Osteocyte (in vitro differentiated cells): ENCODE measurements around the gene TXNDC2. TPM values are rescaled to one million over a fixed set of nuclear protein-coding genes. Genes with fewer than 3 reads are reported as not detected.
A peak's percentile ranks its signal among the peaks of the same experiment; 100 is the strongest.

ENCODE experiments used
- DNase-seq: peaks from one replicate; pipeline ENCODE4 v3.0.0; 2021; ENCODE audit warnings: mixed read lengths; ENCODE audit not compliant: unreplicated experiment; ENCODE audit errors: extremely low spot score
- H3K27ac Mint-ChIP-seq: one replicate; pipeline ENCODE4 v1.8.0; 2021; ENCODE audit warnings: mild to moderate bottlenecking, mixed read lengths; ENCODE audit not compliant: unreplicated experiment
- H3K27me3 Mint-ChIP-seq: one replicate; pipeline ENCODE4 v1.8.0; 2021; ENCODE audit warnings: mixed read lengths; ENCODE audit not compliant: unreplicated experiment
- H3K36me3 Mint-ChIP-seq: one replicate; pipeline ENCODE4 v1.8.0; 2021; ENCODE audit warnings: mixed read lengths; ENCODE audit not compliant: unreplicated experiment
- H3K4me1 Mint-ChIP-seq: one replicate; pipeline ENCODE4 v1.8.0; 2021; ENCODE audit warnings: mixed read lengths; ENCODE audit not compliant: unreplicated experiment
- H3K4me3 Mint-ChIP-seq: one replicate; pipeline ENCODE4 v1.8.0; 2021; ENCODE audit warnings: mild to moderate bottlenecking, moderate library complexity, mixed read lengths; ENCODE audit not compliant: unreplicated experiment
- H3K9me3 Mint-ChIP-seq: one replicate; pipeline ENCODE4 v1.8.0; 2021; ENCODE audit warnings: mixed read lengths; ENCODE audit not compliant: unreplicated experiment
- total RNA-seq: library from RNA; stranded (reverse); gene quantifications from 2 replicates; pipeline ENCODE4 v1.2.1, GENCODE V29; 2021
- TF ChIP-seq, protein P1 (sequence below): fragments of 200-600 bp; sonication (generic); IDR thresholded peaks from 2 replicates; pipeline ENCODE4 v1.5.0; 2021; ENCODE audit warnings: antibody characterized with exemption, mild to moderate bottlenecking, moderate library complexity

Gene TXNDC2
- total RNA-seq, 1 donor from 2014 or later = 0.11 TPM

DNA sequence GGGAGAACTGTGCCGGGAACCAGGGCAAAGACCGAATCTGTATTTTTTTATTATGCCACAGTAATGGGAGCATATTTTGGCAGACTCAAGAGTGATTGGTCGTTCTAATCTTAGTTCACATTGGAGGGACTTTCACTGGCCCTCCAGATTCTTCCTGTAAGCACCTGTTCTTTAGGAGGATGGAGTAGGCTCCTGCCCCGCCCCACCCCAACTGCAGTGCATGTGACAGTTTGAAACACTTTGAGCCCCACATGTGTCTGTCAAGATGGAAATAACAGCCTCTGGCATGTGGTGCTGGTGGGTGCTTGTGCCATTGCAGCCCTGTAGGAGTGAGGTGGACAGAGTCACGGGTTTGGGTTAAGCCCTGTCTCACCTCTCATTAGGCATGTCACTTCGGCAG lies 43.3 kb upstream of the TXNDC2 start:
- H3K36me3 Mint-ChIP-seq = peaks cover 24% of the 10 kb centered on the region

DNA sequence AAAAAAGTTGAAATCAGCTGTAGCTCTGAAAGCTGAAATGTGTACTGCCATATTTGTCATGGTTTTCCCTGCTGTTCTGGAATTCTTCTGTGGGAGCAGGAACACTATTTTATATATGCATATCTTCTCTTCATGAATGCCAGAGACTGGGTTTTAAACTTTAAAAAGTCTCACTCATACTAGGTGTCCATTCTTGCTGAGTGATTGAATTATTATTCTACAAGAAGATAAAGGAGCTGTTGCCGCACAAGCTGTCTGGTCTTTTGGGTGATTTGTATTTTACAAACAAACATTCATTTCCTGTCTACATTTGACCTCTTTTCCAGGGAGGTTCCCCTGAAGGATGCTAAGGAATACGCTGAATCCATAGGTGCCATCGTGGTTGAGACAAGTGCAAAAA lies 40.5 kb upstream of the TXNDC2 start:
- TF ChIP-seq, protein P1, sequence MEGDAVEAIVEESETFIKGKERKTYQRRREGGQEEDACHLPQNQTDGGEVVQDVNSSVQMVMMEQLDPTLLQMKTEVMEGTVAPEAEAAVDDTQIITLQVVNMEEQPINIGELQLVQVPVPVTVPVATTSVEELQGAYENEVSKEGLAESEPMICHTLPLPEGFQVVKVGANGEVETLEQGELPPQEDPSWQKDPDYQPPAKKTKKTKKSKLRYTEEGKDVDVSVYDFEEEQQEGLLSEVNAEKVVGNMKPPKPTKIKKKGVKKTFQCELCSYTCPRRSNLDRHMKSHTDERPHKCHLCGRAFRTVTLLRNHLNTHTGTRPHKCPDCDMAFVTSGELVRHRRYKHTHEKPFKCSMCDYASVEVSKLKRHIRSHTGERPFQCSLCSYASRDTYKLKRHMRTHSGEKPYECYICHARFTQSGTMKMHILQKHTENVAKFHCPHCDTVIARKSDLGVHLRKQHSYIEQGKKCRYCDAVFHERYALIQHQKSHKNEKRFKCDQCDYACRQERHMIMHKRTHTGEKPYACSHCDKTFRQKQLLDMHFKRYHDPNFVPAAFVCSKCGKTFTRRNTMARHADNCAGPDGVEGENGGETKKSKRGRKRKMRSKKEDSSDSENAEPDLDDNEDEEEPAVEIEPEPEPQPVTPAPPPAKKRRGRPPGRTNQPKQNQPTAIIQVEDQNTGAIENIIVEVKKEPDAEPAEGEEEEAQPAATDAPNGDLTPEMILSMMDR = no peak
- Mint-ChIP-seq H3K9me3 (no peaks in the 10 kb centered on the region), H3K36me3 (peaks cover 32% of the 10 kb centered on the region), H3K4me3 (no peak overlapping the region), H3K4me1 (peaks cover 56% of the 10 kb centered on the region), H3K27ac (no peak overlapping the region), H3K27me3 (no peaks in the 10 kb centered on the region)
- no peak for DNase-seq

More for the DNA sequence above, 43.3 kb upstream of the TXNDC2 start:
- DNase-seq = no peak
- no peak overlapping the region for H3K4me3 Mint-ChIP-seq
- TF ChIP-seq, protein P1 = no peak
- H3K27ac Mint-ChIP-seq = no peak overlapping the region
- H3K4me1 Mint-ChIP-seq = peaks cover 53% of the 10 kb centered on the region
- no peaks in the 10 kb centered on the region for H3K27me3 Mint-ChIP-seq
- H3K9me3 Mint-ChIP-seq = no peaks in the 10 kb centered on the region

DNA sequence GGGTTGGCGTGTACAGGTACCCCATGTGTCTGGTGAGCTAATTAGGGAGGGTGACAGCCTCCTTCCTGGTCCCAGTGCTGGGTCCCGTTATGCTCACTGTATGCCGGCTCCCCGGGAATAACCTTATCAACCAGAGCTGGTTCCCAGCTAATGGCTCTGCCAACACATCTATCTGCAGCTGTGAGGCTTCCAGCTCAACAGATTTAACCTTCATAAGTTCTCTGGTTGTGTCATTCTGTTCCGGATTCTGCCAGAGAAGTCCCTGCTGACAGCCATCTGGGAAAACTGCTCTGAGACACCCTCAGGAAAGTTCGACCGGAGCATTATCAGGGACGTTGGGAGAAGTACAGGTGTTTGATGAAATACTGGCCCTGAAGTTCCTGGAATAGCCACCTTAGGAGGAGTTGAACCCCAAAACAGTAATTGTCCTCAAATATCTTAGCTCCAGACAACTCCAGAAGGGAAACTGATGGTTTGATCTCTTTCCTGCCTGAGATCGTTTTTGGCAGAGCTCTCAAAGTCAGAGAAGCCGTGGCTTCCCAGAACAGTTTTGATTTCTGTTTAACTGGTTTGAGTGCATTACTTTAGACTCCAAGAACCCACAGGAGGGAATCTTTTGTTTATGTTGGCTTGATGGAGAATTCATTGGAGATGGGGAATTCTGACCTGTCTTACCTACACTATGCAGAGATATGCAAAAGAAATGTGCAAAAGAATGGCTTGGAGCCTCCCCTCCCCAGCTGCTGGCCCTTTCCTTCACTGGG lies 39.4 kb upstream of the TXNDC2 start:
- TF ChIP-seq, protein P1 = no peak
- peaks cover 32% of the 10 kb centered on the region for H3K36me3 Mint-ChIP-seq
- H3K4me1 Mint-ChIP-seq = peaks cover 61% of the 10 kb centered on the region
- no peaks in the 10 kb centered on the region for H3K27me3 Mint-ChIP-seq
- H3K27ac Mint-ChIP-seq = peak overlapping the region; percentile 43
- H3K9me3 Mint-ChIP-seq = no peaks in the 10 kb centered on the region
- H3K4me3 Mint-ChIP-seq = no peak overlapping the region
- DNase-seq = peak; percentile 51

DNA sequence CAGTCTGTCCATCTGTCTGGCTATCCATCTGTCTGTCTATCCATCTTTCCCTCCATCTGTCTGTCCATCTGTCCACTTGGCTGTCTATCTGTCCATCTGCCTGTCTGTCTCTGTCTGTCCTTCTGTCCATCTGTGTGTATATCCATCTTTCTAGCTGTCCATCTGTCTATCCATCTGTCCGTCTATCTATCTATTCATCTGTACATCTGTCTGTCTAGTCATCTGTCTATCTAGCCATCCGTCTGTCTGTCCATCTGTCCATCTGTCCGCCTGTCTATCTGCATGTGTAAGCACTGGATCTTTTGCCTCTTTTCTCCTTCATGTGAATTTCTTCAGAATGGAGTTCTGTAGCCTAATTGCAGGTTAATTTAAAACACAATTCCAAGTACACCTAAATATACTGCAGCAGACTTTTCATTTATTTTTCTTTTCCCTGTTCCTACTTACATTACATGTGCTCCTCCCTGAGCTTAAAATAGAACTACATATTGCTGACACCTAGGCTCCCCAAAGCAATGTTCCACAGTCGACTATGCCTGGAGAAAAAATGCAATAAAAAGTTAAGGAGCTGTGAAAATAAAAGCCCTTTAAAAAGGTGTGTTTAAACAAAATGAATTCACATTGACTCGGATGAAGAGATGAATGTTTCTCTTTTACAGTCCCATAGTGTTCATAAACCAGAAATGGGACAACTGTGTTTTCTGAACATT lies 37.4 kb upstream of the TXNDC2 start:
- H3K4me3 Mint-ChIP-seq = no peak overlapping the region
- TF ChIP-seq, protein P1 = no peak
- peaks cover 68% of the 10 kb centered on the region for H3K4me1 Mint-ChIP-seq

More for the DNA sequence above, 37.4 kb upstream of the TXNDC2 start:
- Mint-ChIP-seq H3K27ac (no peak overlapping the region), H3K36me3 (peaks cover 32% of the 10 kb centered on the region), H3K9me3 (no peaks in the 10 kb centered on the region), H3K27me3 (no peaks in the 10 kb centered on the region)
- no peak for DNase-seq
